G401 (cell line): ENCODE measurements around the gene MANBA. TPM values are rescaled to one million over a fixed set of nuclear protein-coding genes. Genes with fewer than 3 reads are reported as not detected.
A peak's percentile ranks its signal among the peaks of the same experiment; 100 is the strongest.

Experiments
- DNase-seq: peaks from one replicate; pipeline ENCODE4 v3.0.0-alpha.2; 2015; ENCODE audit warnings: low spot score
- in situ Hi-C: cut with HindIII; loops from 2 replicates; pipeline ENCODE4 v1.10.0; 2016; ENCODE audit warnings: low sequenced_read_pairs, mixed read lengths
- total RNA-seq: library from RNA; depleted of rRNA; stranded (reverse); fragments of >200 nt; shearing (Covaris generic); gene quantifications from 2 replicates; pipeline ENCODE4 v1.2.3, GENCODE V29; 2014; rRNA removed

MANBA gene
- total RNA-seq: 12.8 and 16.2 TPM in 2 replicates

GRCh38 chr4:102760645-102761295, at the start of gene MANBA:
Gene MANBA, minus strand, starts transcription at chr4:102760968. Its CDS starts 74 bp downstream, at chr4:102760894.
- in situ Hi-C loops: no loop called here
- DNase-seq: peak; percentile 92

GRCh38 chr4:102809691-102810090, 48.9 kb upstream of the MANBA start:
- in situ Hi-C loops: loop anchor here (10.0 kb wide), 1 partner anchor 185 kb away; no protein-coding TSS in a partner anchor

GRCh38 chr4:102809190-102809589, 48.4 kb upstream of the MANBA start:
- no peak for DNase-seq
- in situ Hi-C loops: loop anchor here (10.0 kb wide), 1 partner anchor 184 kb away; no protein-coding TSS in a partner anchor

More at GRCh38 chr4:102809691-102810090, 48.9 kb upstream of the MANBA start:
- DNase-seq: no peak

GRCh38 chr4:102808009-102808408, 47.2 kb upstream of the MANBA start:
- in situ Hi-C loops: loop anchor here (10.0 kb wide), 1 partner anchor 183 kb away; no protein-coding TSS in a partner anchor
- DNase-seq: no peak

- no peak for DNase-seq
- in situ Hi-C loops: loop anchor here (10.0 kb wide), 1 partner anchor 183 kb away; no protein-coding TSS in a partner anchor
These were observed 46.6 kb upstream of the MANBA start for GRCh38 chr4:102807345-102807744.

GRCh38 chr4:102799816-102800215, 39.0 kb upstream of the MANBA start:
- DNase-seq: no peak
- in situ Hi-C loops: loop anchor here (10.0 kb wide), 1 partner anchor 175 kb away; no protein-coding TSS in a partner anchor

- in situ Hi-C loops: no loop called here
These were observed 34.2 kb upstream of the MANBA start for GRCh38 chr4:102794999-102795398.

GRCh38 chr4:102792361-102792936, 31.7 kb upstream of the MANBA start:
- in situ Hi-C loops: no loop called here
- no peak for DNase-seq

More at GRCh38 chr4:102794999-102795398, 34.2 kb upstream of the MANBA start:
- DNase-seq: no peak

GRCh38 chr4:102791318-102791835, 30.6 kb upstream of the MANBA start:
- DNase-seq: no peak
- in situ Hi-C loops: no loop called here

GRCh38 chr4:102789317-102789717, 28.5 kb upstream of the MANBA start:
- in situ Hi-C loops: no loop called here

GRCh38 chr4:102787944-102788343, 27.2 kb upstream of the MANBA start:
- in situ Hi-C loops: no loop called here
- no peak for DNase-seq

More at GRCh38 chr4:102789317-102789717, 28.5 kb upstream of the MANBA start:
- no peak for DNase-seq

GRCh38 chr4:102787096-102787881, 26.5 kb upstream of the MANBA start:
- in situ Hi-C loops: no loop called here
- no peak for DNase-seq

GRCh38 chr4:102786279-102786678, 25.5 kb upstream of the MANBA start:
- in situ Hi-C loops: no loop called here

GRCh38 chr4:102783006-102783405, 22.2 kb upstream of the MANBA start:
- in situ Hi-C loops: no loop called here
- no peak for DNase-seq

More at GRCh38 chr4:102786279-102786678, 25.5 kb upstream of the MANBA start:
- no peak for DNase-seq

GRCh38 chr4:102781570-102781969, 20.8 kb upstream of the MANBA start:
- in situ Hi-C loops: no loop called here
- no peak for DNase-seq

- DNase-seq: no peak
- in situ Hi-C loops: no loop called here
These were observed 19.8 kb upstream of the MANBA start for GRCh38 chr4:102780476-102781144.

GRCh38 chr4:102779204-102779603, 18.4 kb upstream of the MANBA start:
- DNase-seq: no peak
- in situ Hi-C loops: no loop called here

GRCh38 chr4:102778720-102779119, 18.0 kb upstream of the MANBA start:
- in situ Hi-C loops: no loop called here

GRCh38 chr4:102775805-102776204, 15.0 kb upstream of the MANBA start:
- in situ Hi-C loops: no loop called here
- no peak for DNase-seq

More at GRCh38 chr4:102778720-102779119, 18.0 kb upstream of the MANBA start:
- no peak for DNase-seq
